ENCODE results near the gene CTNNA3. TPM values are rescaled to one million over a fixed set of nuclear protein-coding genes. Genes with fewer than 3 reads are reported as not detected.

Gene CTNNA3
- polyA plus RNA-seq, 1 experiment: 0.26 TPM

DNA sequence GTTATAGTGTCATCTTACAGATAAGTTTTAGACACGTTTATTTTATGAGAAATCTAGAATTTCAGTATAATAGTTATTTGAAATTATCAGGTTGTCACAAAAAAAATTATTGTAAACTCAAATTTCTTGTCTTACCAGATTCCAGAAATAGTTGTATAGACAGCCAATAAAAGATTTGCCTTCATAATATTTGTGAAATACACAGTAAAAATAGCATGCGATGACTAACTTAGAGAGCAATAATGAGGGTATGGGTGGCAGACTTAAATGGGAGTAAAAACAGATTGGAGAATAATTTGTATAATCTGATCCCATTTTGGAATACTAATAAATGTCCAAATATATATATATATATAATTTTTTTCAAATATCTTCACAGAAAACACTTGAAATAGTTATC is 1457.7 kb downstream of the CTNNA3 start:
- ChIA-PET POLR2A (no interaction called here), CTCF (no interaction called here)
- TF ChIP-seq, protein P1, sequence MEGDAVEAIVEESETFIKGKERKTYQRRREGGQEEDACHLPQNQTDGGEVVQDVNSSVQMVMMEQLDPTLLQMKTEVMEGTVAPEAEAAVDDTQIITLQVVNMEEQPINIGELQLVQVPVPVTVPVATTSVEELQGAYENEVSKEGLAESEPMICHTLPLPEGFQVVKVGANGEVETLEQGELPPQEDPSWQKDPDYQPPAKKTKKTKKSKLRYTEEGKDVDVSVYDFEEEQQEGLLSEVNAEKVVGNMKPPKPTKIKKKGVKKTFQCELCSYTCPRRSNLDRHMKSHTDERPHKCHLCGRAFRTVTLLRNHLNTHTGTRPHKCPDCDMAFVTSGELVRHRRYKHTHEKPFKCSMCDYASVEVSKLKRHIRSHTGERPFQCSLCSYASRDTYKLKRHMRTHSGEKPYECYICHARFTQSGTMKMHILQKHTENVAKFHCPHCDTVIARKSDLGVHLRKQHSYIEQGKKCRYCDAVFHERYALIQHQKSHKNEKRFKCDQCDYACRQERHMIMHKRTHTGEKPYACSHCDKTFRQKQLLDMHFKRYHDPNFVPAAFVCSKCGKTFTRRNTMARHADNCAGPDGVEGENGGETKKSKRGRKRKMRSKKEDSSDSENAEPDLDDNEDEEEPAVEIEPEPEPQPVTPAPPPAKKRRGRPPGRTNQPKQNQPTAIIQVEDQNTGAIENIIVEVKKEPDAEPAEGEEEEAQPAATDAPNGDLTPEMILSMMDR (IDR thresholded peaks at IDR 0.05; ENCODE audit: low read depth, low read length): no peak
- H3K9me3 ChIP-seq (ENCODE audit: control insufficient read depth, insufficient read depth, low read length): no peaks in the 10 kb centered on the region
- no peak overlapping the region for H3K27ac ChIP-seq (ENCODE audit: low read depth, low read length)
- DNase-seq (ENCODE audit: low read depth, low spot score): no peak
- no peaks in the 10 kb centered on the region for H3K27me3 ChIP-seq (ENCODE audit: control insufficient read depth, insufficient read depth, low read length)
- H3K4me3 ChIP-seq (ENCODE audit: low read depth, low read length): no peak overlapping the region

DNA sequence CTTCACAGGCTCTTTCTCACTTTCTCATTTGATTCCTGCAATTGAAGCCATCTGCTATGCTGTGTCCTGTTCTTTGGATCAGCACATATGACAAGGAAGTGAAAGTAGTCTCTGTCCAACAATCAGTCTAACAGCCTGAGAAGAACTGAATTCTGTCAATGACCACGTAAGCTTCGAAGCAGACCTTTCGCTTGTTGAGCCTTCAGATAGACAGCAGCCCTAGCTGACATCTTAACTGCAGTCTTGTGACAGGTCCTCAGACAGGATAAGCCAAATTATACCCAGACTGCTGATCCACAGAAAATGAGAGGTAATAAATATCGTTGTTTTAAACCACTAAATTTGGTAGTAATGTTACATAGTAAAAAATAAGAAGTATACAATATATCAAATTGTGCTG is 1461.1 kb downstream of the CTNNA3 start:
- POLR2A ChIA-PET: no interaction called here
- H3K27me3 ChIP-seq (ENCODE audit: control insufficient read depth, insufficient read depth, low read length): no peaks in the 10 kb centered on the region
- TF ChIP-seq, protein P1 (IDR thresholded peaks at IDR 0.05; ENCODE audit: low read depth, low read length): no peak
- no peak overlapping the region for H3K4me3 ChIP-seq (ENCODE audit: low read depth, low read length)
- no peak for DNase-seq (ENCODE audit: low read depth, low spot score)
- no peak overlapping the region for H3K27ac ChIP-seq (ENCODE audit: low read depth, low read length)
- no peaks in the 10 kb centered on the region for H3K9me3 ChIP-seq (ENCODE audit: control insufficient read depth, insufficient read depth, low read length)
- CTCF ChIA-PET: no interaction called here

DNA sequence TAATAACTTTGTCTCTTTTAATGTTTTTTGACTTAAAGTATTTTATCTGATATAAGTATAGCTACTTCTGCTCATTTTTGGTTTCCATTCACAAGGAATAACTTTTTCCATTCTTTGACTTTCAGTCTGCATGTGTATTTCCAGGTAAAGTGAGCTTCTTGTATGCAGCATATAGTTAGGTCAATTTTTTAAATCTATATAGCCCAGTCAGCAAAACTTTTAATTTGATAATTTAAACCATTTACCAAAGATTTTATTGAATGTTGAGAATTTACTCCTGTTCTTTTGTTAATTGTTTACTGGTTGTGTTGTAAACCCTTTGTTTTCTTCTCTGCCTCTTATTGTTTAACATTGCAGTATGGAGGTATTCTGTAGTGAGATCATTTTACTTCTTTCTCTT is 1467.1 kb downstream of the CTNNA3 start:
- POLR2A ChIA-PET: no interaction called here
- DNase-seq (ENCODE audit: low read depth, low spot score): no peak
- TF ChIP-seq, protein P1 (IDR thresholded peaks at IDR 0.05; ENCODE audit: low read depth, low read length): no peak
- CTCF ChIA-PET: no interaction called here
- H3K4me3 ChIP-seq (ENCODE audit: low read depth, low read length): no peak overlapping the region
- no peak overlapping the region for H3K27ac ChIP-seq (ENCODE audit: low read depth, low read length)
- H3K9me3 ChIP-seq (ENCODE audit: control insufficient read depth, insufficient read depth, low read length): no peaks in the 10 kb centered on the region
- no peaks in the 10 kb centered on the region for H3K27me3 ChIP-seq (ENCODE audit: control insufficient read depth, insufficient read depth, low read length)

DNA sequence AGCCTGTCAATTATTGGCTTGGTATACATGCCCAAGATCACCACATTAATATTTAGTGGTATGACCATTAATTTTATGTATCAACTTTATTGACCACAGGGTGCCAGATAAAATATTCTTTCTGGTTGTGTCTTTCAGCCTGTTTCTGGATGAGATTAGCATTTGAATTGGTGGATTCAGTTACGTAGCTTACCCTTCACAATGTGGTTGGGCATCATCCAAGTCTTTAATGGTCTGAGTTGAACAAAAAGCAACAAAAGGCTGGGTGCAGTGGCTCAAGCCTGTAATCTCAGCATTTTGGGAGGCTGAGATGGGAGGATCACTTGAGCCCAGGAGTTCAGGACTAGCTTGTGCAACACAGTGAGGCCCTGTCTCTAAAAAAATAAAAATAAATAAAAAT is 1472.3 kb downstream of the CTNNA3 start:
- no peak overlapping the region for H3K27ac ChIP-seq (ENCODE audit: low read depth, low read length)
- no peak for DNase-seq (ENCODE audit: low read depth, low spot score)
- H3K27me3 ChIP-seq (ENCODE audit: control insufficient read depth, insufficient read depth, low read length): no peaks in the 10 kb centered on the region
- H3K4me3 ChIP-seq (ENCODE audit: low read depth, low read length): no peak overlapping the region
- CTCF ChIA-PET: no interaction called here
- POLR2A ChIA-PET: no interaction called here
- no peaks in the 10 kb centered on the region for H3K9me3 ChIP-seq (ENCODE audit: control insufficient read depth, insufficient read depth, low read length)
- TF ChIP-seq, protein P1 (IDR thresholded peaks at IDR 0.05; ENCODE audit: low read depth, low read length): no peak

DNA sequence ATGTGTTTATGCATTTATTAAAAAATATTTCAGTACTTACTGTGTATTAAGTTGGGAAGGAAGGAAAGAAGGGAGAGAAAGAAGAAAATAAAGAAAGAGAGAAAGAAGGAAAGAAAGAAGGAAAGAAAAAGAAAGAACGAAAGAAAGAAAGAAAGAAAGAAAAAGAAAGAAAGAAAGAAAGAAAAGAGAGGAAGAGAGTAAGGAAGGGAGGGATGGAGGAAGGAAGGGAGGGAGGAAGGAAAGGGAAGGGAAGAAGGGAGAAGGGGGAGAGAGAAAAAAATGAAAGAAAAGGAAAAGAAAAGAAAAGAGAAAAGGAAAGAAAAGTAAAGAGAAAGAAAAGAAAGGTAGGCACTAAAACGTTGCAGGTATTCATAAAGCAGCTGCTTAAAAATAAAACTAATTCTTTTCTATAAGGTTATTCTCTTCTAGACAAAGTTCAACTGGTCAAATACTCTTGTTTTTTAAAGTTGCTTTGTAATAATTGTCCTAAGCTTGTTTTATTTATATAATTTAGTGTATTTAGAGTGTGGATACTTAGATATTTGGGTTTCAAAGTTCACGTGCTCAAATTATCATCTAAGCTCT is 1473.4 kb downstream of the CTNNA3 start:
- TF ChIP-seq, protein P1 (IDR thresholded peaks at IDR 0.05; ENCODE audit: low read depth, low read length): no peak
- CTCF ChIA-PET: interaction anchor here (1.1 kb wide), 1 partner anchor 43 kb away, joined by 3 read pairs; no protein-coding TSS in a partner anchor
- no peaks in the 10 kb centered on the region for H3K27me3 ChIP-seq (ENCODE audit: control insufficient read depth, insufficient read depth, low read length)
- POLR2A ChIA-PET: no interaction called here
- H3K4me3 ChIP-seq (ENCODE audit: low read depth, low read length): no peak overlapping the region
- no peak overlapping the region for H3K27ac ChIP-seq (ENCODE audit: low read depth, low read length)
- no peaks in the 10 kb centered on the region for H3K9me3 ChIP-seq (ENCODE audit: control insufficient read depth, insufficient read depth, low read length)
- DNase-seq (ENCODE audit: low read depth, low spot score): no peak
